HepG2 (cell line): ENCODE data around the gene C2CD3. TPM values are rescaled to one million over a fixed set of nuclear protein-coding genes. Genes with fewer than 3 reads are reported as not detected.

ENCODE experiments used
- ATAC-seq: fragments of 200-7000 bp; cut with Tn5 transposase; 3 replicates; pipeline ENCODE4 v1.9.1; 2020; ENCODE audit warnings: mild to moderate bottlenecking, moderate library complexity
- BruUV-seq: library from RNA; stranded (reverse); fragments of 400-500 nt; replicated peaks from 2 replicates; lab custom pipeline; 2021; lab: Mats Ljungman, UMichigan
- CTCF ChIA-PET: fragments of 300-600 bp; formaldehyde crosslinking; extraction: SDS; loops from one replicate; lab custom pipeline; 2021; ENCODE audit warnings: low total read pairs, inconsistent platforms, low intra/inter-chr PET ratio; lab: Yijun Ruan, JAX
- POLR2A ChIA-PET: fragments of 350-600 bp; sonication (Branson Sonifier 250); formaldehyde crosslinking; loops from one replicate; lab custom pipeline; 2020; ENCODE audit warnings: antibody characterized with exemption, inconsistent platforms; lab: Yijun Ruan, JAX
- DNase-seq: peaks from one replicate; pipeline ENCODE4 v3.0.0-alpha.2; 2015; ENCODE audit warnings: low spot score
- FAIRE-seq: peaks from 3 replicates; lab custom pipeline; 2011; peaks lifted over from hg19 to GRCh38; lab: Jason Lieb, UNC
- H2AFZ ChIP-seq: one replicate; pipeline ENCODE4 v1.6.1; 2011; ENCODE audit warnings: low read length, inconsistent platforms
- H3K27ac ChIP-seq: fragments of 300-600 bp; 3 replicates; pipeline ENCODE4 v1.8.0; 2011; ENCODE audit warnings: mixed run types, mild to moderate bottlenecking, mixed read lengths, low read length, inconsistent platforms; ENCODE audit not compliant: insufficient read depth; ENCODE audit errors: extremely low read length
- H3K27me3 ChIP-seq, 2 experiments: fragments of 200-600 bp in 1 of 2; 2 replicates in 1 of 2; 3 replicates in 1 of 2; pipeline versions ENCODE4 v1.6.0 to v1.8.0; 2011; ENCODE audit warnings: low read length in 2 of 2, mild to moderate bottlenecking in 2 of 2, moderate library complexity in 2 of 2, inconsistent platforms in 1 of 2; ENCODE audit not compliant: insufficient read depth in 2 of 2, control insufficient read depth in 1 of 2
- H3K36me3 ChIP-seq, 2 experiments: fragments of 200-600 bp in 1 of 2; replicated peaks in 1 of 2; 2 replicates in 1 of 2; 3 replicates in 1 of 2; pipeline versions ENCODE4 v1.5.1 to v1.8.0; 2011; ENCODE audit warnings: low read length in 2 of 2, inconsistent platforms in 1 of 2; ENCODE audit not compliant: insufficient read depth in 2 of 2, control insufficient read depth in 1 of 2
- H3K4me1 ChIP-seq: 2 replicates; pipeline ENCODE4 v1.5.1; 2012; ENCODE audit warnings: low read length, inconsistent platforms; ENCODE audit not compliant: insufficient read depth
- H3K4me2 ChIP-seq: 2 replicates; pipeline ENCODE4 v1.6.0; 2011; ENCODE audit warnings: low read depth, low read length, inconsistent platforms
- H3K4me3 ChIP-seq, 3 experiments: fragments of 200-600 bp in 1 of 3; sonication (generic), shearing (Covaris generic) in 1 of 3; replicated peaks in 1 of 3; 2 replicates each; pipeline ENCODE4 v1.5.1; 2011 to 2016; ENCODE audit warnings: low read length in 3 of 3, inconsistent platforms in 2 of 3, low read depth in 2 of 3, mild to moderate bottlenecking in 2 of 3, control low read depth in 1 of 3, mixed read lengths in 1 of 3; ENCODE audit not compliant: insufficient read depth in 1 of 3
- H3K79me2 ChIP-seq: one replicate; pipeline ENCODE4 v1.6.1; 2011; ENCODE audit warnings: low read length, inconsistent platforms; ENCODE audit not compliant: insufficient read depth
- H3K9ac ChIP-seq: 2 replicates; pipeline ENCODE4 v1.6.0; 2011; ENCODE audit warnings: mild to moderate bottlenecking, low read depth, low read length, inconsistent platforms; ENCODE audit not compliant: insufficient read depth
- H3K9me3 ChIP-seq: 2 replicates; pipeline ENCODE4 v1.5.1; 2012; ENCODE audit warnings: mild to moderate bottlenecking, low read length
- H4K20me1 ChIP-seq: 2 replicates; pipeline ENCODE4 v1.6.0; 2011; ENCODE audit warnings: inconsistent platforms, mild to moderate bottlenecking, low read length, moderate library complexity; ENCODE audit not compliant: insufficient read depth
- CCAR2 ChIP-seq: fragments of 200-400 bp; formaldehyde crosslinking; optimal IDR thresholded peaks from 2 replicates; pipeline ENCODE3; 2018; ENCODE audit warnings: low read depth, mild to moderate bottlenecking, low read length, moderate library complexity
- CENPT ChIP-seq: sonication (generic); formaldehyde crosslinking; IDR thresholded peaks from 2 replicates; pipeline ENCODE4 v1.8.0; 2022; ENCODE audit warnings: low read depth, mild to moderate bottlenecking, moderate library complexity, missing genetic modification reagents
- CHD2 ChIP-seq: IDR thresholded peaks from 2 replicates; pipeline ENCODE4 v1.6.1; 2011; ENCODE audit warnings: low read depth, low read length, improper control_type of control experiment
- EP300 ChIP-seq, 3 experiments: sonication (generic) in 1 of 3; formaldehyde crosslinking in 1 of 3; IDR thresholded peaks; 2 replicates each; pipeline versions ENCODE4 v1.5.1 to v1.6.1; 2011 to 2020; ENCODE audit warnings: low read depth in 2 of 3, low read length in 2 of 3, borderline replicate concordance in 1 of 3, improper control_type of control experiment in 1 of 3, mild to moderate bottlenecking in 1 of 3, missing genetic modification reagents in 1 of 3, moderate library complexity in 1 of 3
- GABPA ChIP-seq, 2 experiments: IDR thresholded peaks; 2 replicates each; pipeline ENCODE4 v1.6.1; 2011 to 2016; ENCODE audit warnings: low read depth in 2 of 2, low read length in 1 of 2, missing biosample characterization in 1 of 2, missing genetic modification characterization in 1 of 2
- HNF1A ChIP-seq, 2 experiments: sonication (generic) in 1 of 2; formaldehyde crosslinking in 1 of 2; IDR thresholded peaks; 2 replicates each; pipeline versions ENCODE4 v1.4.0 to v1.6.1; 2016 to 2020; ENCODE audit warnings: borderline replicate concordance in 1 of 2, low read depth in 1 of 2, mild to moderate bottlenecking in 1 of 2, missing genetic modification reagents in 1 of 2
- IKZF4 ChIP-seq: sonication (generic); formaldehyde crosslinking; IDR thresholded peaks from 2 replicates; pipeline ENCODE4 v1.5.1; 2020; ENCODE audit warnings: borderline replicate concordance, mild to moderate bottlenecking, low read depth, missing genetic modification reagents; ENCODE audit errors: not compliant biosample characterization
- MXD1 ChIP-seq: sonication (generic); formaldehyde crosslinking; IDR thresholded peaks from 2 replicates; pipeline ENCODE4 v1.4.0; 2020; ENCODE audit warnings: mild to moderate bottlenecking, missing genetic modification reagents
- NKX3-1 ChIP-seq: sonication (generic); formaldehyde crosslinking; IDR thresholded peaks from 2 replicates; pipeline ENCODE4 v1.5.0; 2020; ENCODE audit warnings: missing genetic modification reagents
- SALL2 ChIP-seq: sonication (generic); formaldehyde crosslinking; IDR thresholded peaks from 2 replicates; pipeline ENCODE4 v1.8.1; 2023; ENCODE audit warnings: mild to moderate bottlenecking, missing genetic modification reagents, inconsistent platforms
- SNAPC2 ChIP-seq: sonication (generic); formaldehyde crosslinking; IDR thresholded peaks from 2 replicates; pipeline ENCODE4 v1.8.1; 2022; ENCODE audit warnings: mild to moderate bottlenecking, missing genetic modification reagents
- ZFP41 ChIP-seq: sonication (generic); formaldehyde crosslinking; IDR thresholded peaks from 2 replicates; pipeline ENCODE4 v1.4.0; 2020; ENCODE audit warnings: mild to moderate bottlenecking, missing genetic modification reagents, borderline replicate concordance
- ZNF350 ChIP-seq: sonication (generic); formaldehyde crosslinking; IDR thresholded peaks from 2 replicates; pipeline ENCODE4 v1.4.0; 2020; ENCODE audit warnings: mild to moderate bottlenecking, low read depth, missing genetic modification reagents, borderline replicate concordance
- ZNF598 ChIP-seq: sonication (generic); formaldehyde crosslinking; IDR thresholded peaks from 2 replicates; pipeline ENCODE4 v1.5.1; 2020; ENCODE audit warnings: mild to moderate bottlenecking, missing genetic modification reagents, borderline replicate concordance
- ZNF781 ChIP-seq: sonication (generic); formaldehyde crosslinking; IDR thresholded peaks from 2 replicates; pipeline ENCODE4 v1.5.1; 2020; ENCODE audit warnings: borderline replicate concordance, mild to moderate bottlenecking, missing genetic modification reagents; ENCODE audit errors: not compliant biosample characterization
- in situ Hi-C: cut with HindIII; loops from 2 replicates; pipeline ENCODE4 v1.10.0; 2017; ENCODE audit warnings: low pct_unique_long_range_greater_than_20kb; ENCODE audit not compliant: extremely low pct_ligation_motif_present
- intact Hi-C: fragments of 100-400 bp; cut with micrococcal nuclease; formaldehyde crosslinking; loops from one replicate; pipeline ENCODE4 v1.10.0; 2022; ENCODE audit not compliant: unreplicated experiment
- polyA plus RNA-seq, 8 experiments: library from polyadenylated mRNA; depleted of rRNA in 3 of 8; stranded (reverse) in 7 of 8; unstranded in 1 of 8; fragments of >200 nt; fragmentation: Illumina TruSeq in 4 of 8; extraction: Trizol in 4 of 8; gene quantifications; 2 replicates each; pipeline versions ENCODE4 v1.2.1 to v1.2.3, GENCODE V29; 2011 to 2016; ENCODE audit warnings: low read depth in 4 of 8, missing spikeins in 1 of 8, mixed read lengths in 1 of 8; ENCODE audit not compliant: insufficient read depth in 1 of 8
- total RNA-seq, 5 experiments: library from RNA; depleted of rRNA; stranded (reverse); fragments of >200 nt; fragmentation: Illumina TruSeq; extraction: Trizol; gene quantifications; 2 replicates each; pipeline ENCODE4 v1.2.3, GENCODE V29; 2016; ENCODE audit warnings: low read depth in 1 of 5

The C2CD3 gene
- total and polyA plus RNA-seq, 2 of the 13 experiments (the other 11 are each of a cell fraction or from before 2014, with no cell fraction given) = 5.5 to 6.4 TPM

- TF ChIP-seq CHD2 (no peak), HNF1A (IDR thresholded peaks at IDR 0.05; ENCODE audit: low read depth) (no peak), HNF1A (CRISPR knock-in tag; IDR thresholded peaks at IDR 0.05; ENCODE audit: borderline replicate concordance) (no peak), GABPA (IDR thresholded peaks at IDR 0.05; ENCODE audit: low read depth, low read length) (no peak), GABPA (CRISPR knock-in tag; IDR thresholded peaks at IDR 0.05; ENCODE audit: low read depth) (no peak), ZFP41 (no peak), MXD1 (no peak)
Measured at GRCh38 chr11:74196781-74197486, 26.1 kb upstream of the C2CD3 start (continued).

DNA sequence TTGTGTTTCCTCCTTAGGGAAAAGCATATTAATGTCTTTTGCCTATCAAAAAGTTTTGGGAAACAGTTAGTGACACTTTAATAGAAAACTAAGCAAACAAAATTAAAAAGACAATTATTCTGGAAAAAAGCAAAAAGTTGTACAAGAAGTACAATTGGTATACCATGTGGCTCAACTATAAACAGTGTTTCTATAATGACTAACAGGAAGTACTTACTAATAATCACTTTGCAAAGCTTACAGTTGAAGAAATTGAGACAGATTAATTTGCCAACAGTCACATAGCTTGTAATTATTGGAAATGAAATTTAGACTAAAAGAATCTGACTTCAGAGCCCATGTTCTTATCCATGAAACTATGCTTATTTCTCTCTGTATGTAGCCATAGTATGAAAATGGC, 25.0 kb upstream of the C2CD3 start:
- Histone ChIP-seq H3K79me2 (peaks cover 18% of the 10 kb centered on the region), H3K27ac (no peak overlapping the region), H2AFZ (no peak overlapping the region), H3K9ac (no peak overlapping the region), H3K36me3 (peaks cover 3 to 9% of the 10 kb centered on the region in 2 experiments; a peak in 4 of 5 replicates), H3K4me3 (no peak overlapping the region), H4K20me1 (no peaks in the 10 kb centered on the region), H3K27me3 (no peaks in the 10 kb centered on the region), H3K4me2 (no peak overlapping the region), H3K9me3 (no peaks in the 10 kb centered on the region), H3K4me1 (no peaks in the 10 kb centered on the region)
- CTCF ChIA-PET = no interaction called here
- POLR2A ChIA-PET = no interaction called here
- FAIRE-seq = no peak
- no peak for ATAC-seq
- in situ Hi-C loops (no loop called here), intact Hi-C loops (no loop called here)
- TF ChIP-seq CENPT (CRISPR knock-in tag) = no peak
- TF ChIP-seq IKZF4 (CRISPR knock-in tag) = no peak
- TF ChIP-seq CCAR2 = no peak
- TF ChIP-seq NKX3-1 (CRISPR knock-in tag) = no peak
- no peak for TF ChIP-seq ZNF781 (CRISPR knock-in tag)
- no peak for TF ChIP-seq SALL2
- TF ChIP-seq SNAPC2 (CRISPR knock-in tag) = no peak
- TF ChIP-seq ZNF598 = no peak
- TF ChIP-seq ZNF350 = no peak
- TF ChIP-seq EP300 (IDR thresholded peaks at IDR 0.05; ENCODE audit: low read depth in 2 of 2, low read length in 2 of 2) = no peak
- no peak for TF ChIP-seq EP300 (CRISPR knock-in tag; IDR thresholded peaks at IDR 0.05; ENCODE audit: borderline replicate concordance)
- BruUV-seq = no TSS peak
- no peak for DNase-seq
